Stimulated activated naive B cell treated with anti-CD40 and anti-IgM and Interleukin-4, amounts not matched to agents 10 μg/mL and 1 μg/mL and 100 μg/mL, for 72 hours (primary cell): ENCODE results near the gene KRT77.
"Not testable (repeated sequence)": the region's sequence is repeated elsewhere in the genome, so short reads cannot be mapped to it uniquely, and the experiment has no call there.

Experiments
- ATAC-seq, 2 donors: fragments of 150-1000 bp; cut with Tn5 transposase; replicated peaks; 2 replicates each; pipeline ENCODE4 v1.10.0; 2021; ENCODE audit warnings: moderate library complexity in 1 of 2
- DNase-seq: peaks from one replicate; pipeline ENCODE4 v3.0.0; 2021
- H3K27ac Mint-ChIP-seq: one replicate; pipeline ENCODE4 v1.8.0; 2022; ENCODE audit warnings: mild to moderate bottlenecking, mixed read lengths
- H3K27me3 Mint-ChIP-seq, 2 donors: one replicate each; pipeline ENCODE4 v1.8.0; 2022; ENCODE audit warnings: mixed read lengths in 2 of 2
- H3K36me3 Mint-ChIP-seq, 2 donors: one replicate each; pipeline ENCODE4 v1.8.0; 2022; ENCODE audit warnings: mixed read lengths in 2 of 2, mild to moderate bottlenecking in 1 of 2
- H3K4me1 Mint-ChIP-seq, 2 donors: one replicate each; pipeline ENCODE4 v1.8.0; 2022; ENCODE audit warnings: mixed read lengths in 2 of 2, mild to moderate bottlenecking in 1 of 2
- H3K4me3 Mint-ChIP-seq, 2 donors: one replicate each; pipeline ENCODE4 v1.8.0; 2022; ENCODE audit warnings: mild to moderate bottlenecking in 2 of 2, mixed read lengths in 2 of 2, moderate library complexity in 1 of 2
- H3K9me3 Mint-ChIP-seq, 2 donors: one replicate each; pipeline ENCODE4 v1.8.0; 2022; ENCODE audit warnings: mixed read lengths in 2 of 2, mild to moderate bottlenecking in 1 of 2

Gene KRT77

GRCh38 chr12:52713960-52714886, 10.9 kb upstream of the KRT77 start:
- Mint-ChIP-seq H3K4me1 (no peaks in the 10 kb centered on the region), H3K27ac (no peak overlapping the region), H3K4me3 (peak overlapping the region in 1 of 2 donors; percentile 14), H3K27me3 (peaks cover 43 to 64% of the 10 kb centered on the region in 2 donors), H3K9me3 (no peaks in the 10 kb centered on the region), H3K36me3 (no peaks in the 10 kb centered on the region)
- no peak for ATAC-seq
- DNase-seq: no peak

GRCh38 chr12:52712122-52712521, 8.8 kb upstream of the KRT77 start:
- H3K9me3 Mint-ChIP-seq, ATAC-seq, DNase-seq, H3K27ac Mint-ChIP-seq, H3K4me1 Mint-ChIP-seq, H3K36me3 Mint-ChIP-seq, H3K4me3 Mint-ChIP-seq: not testable (repeated sequence)
- H3K27me3 Mint-ChIP-seq: peaks cover 40 to 52% of the 10 kb centered on the region in 2 donors

GRCh38 chr12:52710730-52711129, 7.4 kb upstream of the KRT77 start:
- H3K9me3 Mint-ChIP-seq: no peaks in the 10 kb centered on the region
- DNase-seq (no peak), ATAC-seq (peak; percentile 62 to 69)
- H3K27me3 Mint-ChIP-seq: peaks cover 28 to 38% of the 10 kb centered on the region in 2 donors
- H3K27ac Mint-ChIP-seq: no peak overlapping the region
- no peaks in the 10 kb centered on the region for H3K4me1 Mint-ChIP-seq
- no peaks in the 10 kb centered on the region for H3K36me3 Mint-ChIP-seq
- no peak overlapping the region for H3K4me3 Mint-ChIP-seq

GRCh38 chr12:52708010-52708409, 4.7 kb upstream of the KRT77 start:
- peaks cover 10 to 18% of the 10 kb centered on the region in 2 donors for H3K27me3 Mint-ChIP-seq
- no peak for DNase-seq
- no peak overlapping the region for H3K27ac Mint-ChIP-seq
- H3K4me3 Mint-ChIP-seq: no peak overlapping the region
- no peaks in the 10 kb centered on the region for H3K4me1 Mint-ChIP-seq
- no peaks in the 10 kb centered on the region for H3K9me3 Mint-ChIP-seq
- no peaks in the 10 kb centered on the region for H3K36me3 Mint-ChIP-seq
- no peak for ATAC-seq

- no peaks in the 10 kb centered on the region for H3K9me3 Mint-ChIP-seq
- peaks cover 22 to 24% of the 10 kb centered on the region in 2 donors for H3K27me3 Mint-ChIP-seq
- no peak overlapping the region for H3K27ac Mint-ChIP-seq
- no peak overlapping the region for H3K4me3 Mint-ChIP-seq
- ATAC-seq (no peak), DNase-seq (no peak)
- H3K36me3 Mint-ChIP-seq: no peaks in the 10 kb centered on the region
- no peaks in the 10 kb centered on the region for H3K4me1 Mint-ChIP-seq
Observed at GRCh38 chr12:52704464-52704863, 1.1 kb upstream of the KRT77 start.

GRCh38 chr12:52703878-52704277, 554 bp upstream of the KRT77 start:
- no peak for ATAC-seq
- no peaks in the 10 kb centered on the region for H3K9me3 Mint-ChIP-seq
- H3K27me3 Mint-ChIP-seq: peaks cover 23 to 27% of the 10 kb centered on the region in 2 donors
- no peak overlapping the region for H3K4me3 Mint-ChIP-seq
- H3K27ac Mint-ChIP-seq: no peak overlapping the region
- H3K4me1 Mint-ChIP-seq: no peaks in the 10 kb centered on the region
- H3K36me3 Mint-ChIP-seq: no peaks in the 10 kb centered on the region
- no peak for DNase-seq

GRCh38 chr12:52702338-52702737, 986 bp downstream of the KRT77 start:
- H3K27me3 Mint-ChIP-seq: peaks cover 26 to 39% of the 10 kb centered on the region in 2 donors
- H3K9me3 Mint-ChIP-seq: no peaks in the 10 kb centered on the region
- DNase-seq (no peak), ATAC-seq (no peak)
- no peaks in the 10 kb centered on the region for H3K4me1 Mint-ChIP-seq
- H3K36me3 Mint-ChIP-seq: no peaks in the 10 kb centered on the region
- H3K4me3 Mint-ChIP-seq: no peak overlapping the region
- no peak overlapping the region for H3K27ac Mint-ChIP-seq

- Mint-ChIP-seq H3K9me3 (no peaks in the 10 kb centered on the region), H3K27ac (no peak overlapping the region), H3K27me3 (peaks cover 28 to 42% of the 10 kb centered on the region in 2 donors), H3K4me1 (no peaks in the 10 kb centered on the region), H3K36me3 (no peaks in the 10 kb centered on the region), H3K4me3 (no peak overlapping the region)
- no peak for ATAC-seq
- no peak for DNase-seq
Observed at GRCh38 chr12:52701281-52701680, 2.0 kb downstream of the KRT77 start.

GRCh38 chr12:52699960-52700359, 3.4 kb downstream of the KRT77 start:
- H3K27ac Mint-ChIP-seq: no peak overlapping the region
- no peaks in the 10 kb centered on the region for H3K4me1 Mint-ChIP-seq
- ATAC-seq: no peak
- no peak for DNase-seq
- H3K9me3 Mint-ChIP-seq: no peaks in the 10 kb centered on the region
- peaks cover 31 to 52% of the 10 kb centered on the region in 2 donors for H3K27me3 Mint-ChIP-seq
- H3K4me3 Mint-ChIP-seq: no peak overlapping the region
- H3K36me3 Mint-ChIP-seq: no peaks in the 10 kb centered on the region

- DNase-seq (no peak), ATAC-seq (no peak)
- Mint-ChIP-seq H3K36me3 (no peaks in the 10 kb centered on the region), H3K4me3 (no peak overlapping the region), H3K27ac (no peak overlapping the region), H3K9me3 (no peaks in the 10 kb centered on the region), H3K27me3 (peaks cover 31 to 56% of the 10 kb centered on the region in 2 donors), H3K4me1 (no peaks in the 10 kb centered on the region)
Observed at GRCh38 chr12:52699373-52699772, 4.0 kb downstream of the KRT77 start.

GRCh38 chr12:52698651-52699340, 4.5 kb downstream of the KRT77 start:
- H3K9me3 Mint-ChIP-seq: no peaks in the 10 kb centered on the region
- no peaks in the 10 kb centered on the region for H3K36me3 Mint-ChIP-seq
- H3K27ac Mint-ChIP-seq: no peak overlapping the region
- peaks cover 31 to 56% of the 10 kb centered on the region in 2 donors for H3K27me3 Mint-ChIP-seq
- H3K4me3 Mint-ChIP-seq: no peak overlapping the region
- ATAC-seq (no peak), DNase-seq (no peak)
- no peaks in the 10 kb centered on the region for H3K4me1 Mint-ChIP-seq

GRCh38 chr12:52697058-52697582, 6.2 kb downstream of the KRT77 start:
- peaks cover 40 to 55% of the 10 kb centered on the region in 2 donors for H3K27me3 Mint-ChIP-seq
- DNase-seq (no peak), ATAC-seq (no peak)
- H3K4me1 Mint-ChIP-seq: peaks cover 0 to 3% of the 10 kb centered on the region in 2 donors
- H3K4me3 Mint-ChIP-seq: no peak overlapping the region
- no peak overlapping the region for H3K27ac Mint-ChIP-seq
- H3K9me3 Mint-ChIP-seq: no peaks in the 10 kb centered on the region
- no peaks in the 10 kb centered on the region for H3K36me3 Mint-ChIP-seq

- H3K9me3 Mint-ChIP-seq: no peaks in the 10 kb centered on the region
- no peaks in the 10 kb centered on the region for H3K36me3 Mint-ChIP-seq
Observed at GRCh38 chr12:52696588-52696987, 6.7 kb downstream of the KRT77 start.

GRCh38 chr12:52695039-52695438, 8.3 kb downstream of the KRT77 start:
- no peaks in the 10 kb centered on the region for H3K36me3 Mint-ChIP-seq
- ATAC-seq (no peak), DNase-seq (no peak)
- H3K4me1 Mint-ChIP-seq: peaks cover 13% of the 10 kb centered on the region in 2 donors
- H3K4me3 Mint-ChIP-seq: no peak overlapping the region
- no peak overlapping the region for H3K27ac Mint-ChIP-seq
- H3K27me3 Mint-ChIP-seq: peaks cover 42 to 68% of the 10 kb centered on the region in 2 donors
- no peaks in the 10 kb centered on the region for H3K9me3 Mint-ChIP-seq

More at GRCh38 chr12:52696588-52696987, 6.7 kb downstream of the KRT77 start:
- no peak for DNase-seq
- ATAC-seq: no peak
- Mint-ChIP-seq H3K4me3 (no peak overlapping the region), H3K4me1 (peaks cover 2 to 6% of the 10 kb centered on the region in 2 donors), H3K27ac (no peak overlapping the region), H3K27me3 (peaks cover 35 to 55% of the 10 kb centered on the region in 2 donors)
